ENCODE results near the gene NFATC3. TPM values are rescaled to one million over a fixed set of nuclear protein-coding genes. Genes with fewer than 3 reads are reported as not detected.

Gene NFATC3
- total RNA-seq, 1 experiment from 2014 or later: 33.0 TPM

GRCh38 chr16:68230956-68231355 lies 145.8 kb downstream of the NFATC3 start:
- TF ChIP-seq CTCF (conservative IDR thresholded peaks at IDR 0.05): no peak
- Histone ChIP-seq H4K91ac (ENCODE audit: insufficient read length, low read depth, low read length) (no peak overlapping the region), H3K27me3 (ENCODE audit: insufficient read depth, low read length) (no peaks in the 10 kb centered on the region), H3K14ac (ENCODE audit: insufficient read depth, low read length) (no peak overlapping the region), H3K9me3 (ENCODE audit: control insufficient read depth, low read depth, low read length) (no peaks in the 10 kb centered on the region), H3K23me2 (ENCODE audit: insufficient read length, low read depth, low read length, poor library complexity, severe bottlenecking) (peaks cover 8% of the 10 kb centered on the region), H3K9ac (ENCODE audit: extremely low read depth, insufficient read length, low read length) (no peak overlapping the region), H2AFZ (ENCODE audit: low read length) (no peak overlapping the region), H3K79me2 (ENCODE audit: insufficient read depth, low read length) (no peaks in the 10 kb centered on the region; the same call in 1 of the 2 replicates), H2BK5ac (ENCODE audit: insufficient read length, low read length) (no peak overlapping the region), H3K79me1 (ENCODE audit: insufficient read depth, low read depth, low read length, poor library complexity, severe bottlenecking) (no peaks in the 10 kb centered on the region), H3K4me2 (ENCODE audit: insufficient read depth, insufficient read length, low read length) (no peak overlapping the region), H2BK12ac (ENCODE audit: insufficient read length, low read depth, low read length) (no peak overlapping the region), H3K18ac (ENCODE audit: insufficient read length, low read depth, low read length) (no peak overlapping the region), H4K8ac (replicated peaks; ENCODE audit: insufficient read length, low read depth, low read length) (no peak overlapping the region), H2BK120ac (ENCODE audit: low read depth, low read length, poor library complexity, severe bottlenecking) (no peak overlapping the region), H3K4me1 (ENCODE audit: insufficient read depth, low read length) (no peaks in the 10 kb centered on the region; the same call in 1 of the 2 replicates), H3K27ac (ENCODE audit: insufficient read length, low read depth, low read length) (no peak overlapping the region), H3T11ph (ENCODE audit: low read length) (no peak overlapping the region), H4K5ac (ENCODE audit: insufficient read length, low read depth, low read length) (no peak overlapping the region), H3K23ac (ENCODE audit: insufficient read length, low read depth, low read length) (no peak overlapping the region), H4K20me1 (ENCODE audit: control insufficient read depth, insufficient read depth, insufficient read length) (no peaks in the 10 kb centered on the region), H2BK20ac (ENCODE audit: low read depth, low read length, poor library complexity, severe bottlenecking) (no peak overlapping the region), H3K56ac (ENCODE audit: insufficient read length, low read depth, low read length) (no peak overlapping the region), H3K4ac (ENCODE audit: low read depth, low read length) (no peak overlapping the region), H2AK5ac (ENCODE audit: insufficient read length, low read length) (no peak overlapping the region), H2BK15ac (ENCODE audit: low read depth, low read length) (no peak overlapping the region)
- no CpG with 5 or more reads among the region's 12 CpGs for WGBS (ENCODE audit: extremely low coverage, insufficient read length, low lambda C conversion rate)
- no peak overlapping the region; a peak in 1 of 5 replicates for H3K4me3 Mint-ChIP-seq
- H3K4me1 Mint-ChIP-seq: peaks cover 16 to 19% of the 10 kb centered on the region in 2 experiments
- H3K27me3 Mint-ChIP-seq (ENCODE audit: low read depth): no peaks in the 10 kb centered on the region
- no peak for DNase-seq
- H3K36me3 Mint-ChIP-seq (ENCODE audit: insufficient read depth in 1 of 3, low read depth in 3 of 3): peaks cover 10 to 53% (median 46%) of the 10 kb centered on the region in 3 experiments; a peak in 6 of 7 replicates
- H3K9me3 Mint-ChIP-seq: no peaks in the 10 kb centered on the region
- no peak overlapping the region; a peak in 1 of 7 replicates for H3K27ac Mint-ChIP-seq
